ENCODE results near the gene MCL1.

The MCL1 gene

DNA sequence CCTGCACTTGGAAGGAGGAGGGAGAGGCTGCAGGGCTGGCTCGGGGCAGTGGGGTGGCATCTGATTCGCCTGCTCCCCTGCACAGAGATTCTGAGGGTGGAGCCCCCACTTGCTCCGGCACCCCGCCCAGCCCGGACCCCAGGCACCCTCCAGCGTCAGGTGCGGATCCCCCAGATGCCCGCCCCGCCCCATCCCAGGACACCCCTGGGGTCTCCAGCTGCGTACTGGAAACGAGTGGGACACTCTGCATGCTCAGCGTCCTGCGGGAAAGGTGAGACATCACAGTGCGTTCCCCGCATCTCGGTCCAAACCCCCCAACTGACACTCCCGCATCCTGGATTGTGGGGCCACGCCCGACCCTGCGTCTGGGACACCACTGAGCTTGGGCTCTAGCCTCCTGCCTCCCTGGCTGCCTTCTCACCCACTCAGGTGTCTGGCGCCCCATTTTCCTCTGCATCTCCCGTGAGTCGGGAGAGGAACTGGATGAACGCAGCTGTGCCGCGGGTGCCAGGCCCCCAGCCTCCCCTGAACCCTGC, 22.3 kb downstream of the MCL1 start:
- DNase-seq (ENCODE audit: low spot score), result no peak

DNA sequence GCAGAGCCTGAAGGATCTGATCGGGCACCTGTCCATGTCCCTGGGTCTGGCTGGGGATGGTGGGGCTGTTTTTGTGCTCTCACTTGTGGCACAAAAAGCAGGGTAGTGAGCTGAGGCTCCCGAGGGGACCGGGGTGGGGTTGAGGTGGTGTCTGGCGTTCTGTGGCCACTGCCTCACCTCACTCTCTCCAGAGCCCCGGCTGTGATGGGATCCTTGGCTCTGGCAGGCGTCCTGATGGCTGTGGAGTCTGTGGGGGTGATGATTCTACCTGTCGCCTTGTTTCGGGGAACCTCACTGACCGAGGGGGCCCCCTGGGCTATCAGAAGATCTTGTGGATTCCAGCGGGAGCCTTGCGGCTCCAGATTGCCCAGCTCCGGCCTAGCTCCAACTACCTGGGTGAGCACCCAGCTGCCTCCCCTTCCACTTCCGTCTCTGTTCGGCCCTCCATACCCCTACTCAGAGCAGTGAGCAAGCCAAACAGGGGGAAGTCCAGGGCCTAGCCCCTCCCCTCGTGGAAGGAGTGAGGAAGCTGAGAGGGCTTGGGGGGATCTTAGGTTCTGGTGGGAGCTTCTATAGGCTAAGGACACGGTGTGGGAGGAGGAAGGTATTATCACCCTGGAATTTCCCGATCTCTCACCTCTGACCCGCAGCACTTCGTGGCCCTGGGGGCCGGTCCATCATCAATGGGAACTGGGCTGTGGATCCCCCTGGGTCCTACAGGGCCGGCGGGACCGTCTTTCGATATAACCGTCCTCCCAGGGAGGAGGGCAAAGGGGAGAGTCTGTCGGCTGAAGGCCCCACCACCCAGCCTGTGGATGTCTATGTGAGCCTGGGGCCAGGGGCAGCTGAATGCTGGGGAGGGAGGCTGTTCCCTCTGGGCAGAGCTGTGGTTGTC, 23.2 kb downstream of the MCL1 start:
- no peak for DNase-seq (ENCODE audit: low spot score)

DNA sequence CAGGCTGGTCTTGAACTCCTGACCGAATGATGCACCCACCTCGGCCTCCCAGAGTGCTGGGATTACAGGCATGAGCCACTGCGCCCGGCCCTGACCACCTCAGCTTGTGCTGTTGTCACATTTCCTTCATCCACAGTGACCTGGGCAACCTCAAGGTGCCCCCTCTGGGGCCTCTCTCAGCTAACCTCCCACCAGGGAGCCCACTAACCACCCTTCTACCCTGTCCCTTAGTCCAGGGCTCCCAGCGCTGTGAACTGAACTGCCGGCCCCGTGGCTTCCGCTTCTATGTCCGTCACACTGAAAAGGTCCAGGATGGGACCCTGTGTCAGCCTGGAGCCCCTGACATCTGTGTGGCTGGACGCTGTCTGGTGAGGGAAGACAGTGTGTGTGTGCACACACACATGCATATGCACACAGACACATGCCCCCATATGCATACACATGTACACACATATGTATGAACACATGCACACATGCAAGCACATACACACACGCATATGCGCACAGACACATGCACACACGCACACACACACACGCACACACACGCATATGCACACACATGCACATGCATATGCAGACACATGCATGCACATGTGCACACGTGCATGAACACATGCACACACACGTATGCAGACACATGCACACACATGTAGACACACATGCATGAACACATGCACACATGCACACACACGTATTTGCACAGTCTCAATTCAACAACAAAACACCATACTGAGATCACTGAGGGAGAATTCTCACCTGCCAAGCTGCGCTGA, 24.0 kb downstream of the MCL1 start:
- no peak for DNase-seq (ENCODE audit: low spot score)

DNA sequence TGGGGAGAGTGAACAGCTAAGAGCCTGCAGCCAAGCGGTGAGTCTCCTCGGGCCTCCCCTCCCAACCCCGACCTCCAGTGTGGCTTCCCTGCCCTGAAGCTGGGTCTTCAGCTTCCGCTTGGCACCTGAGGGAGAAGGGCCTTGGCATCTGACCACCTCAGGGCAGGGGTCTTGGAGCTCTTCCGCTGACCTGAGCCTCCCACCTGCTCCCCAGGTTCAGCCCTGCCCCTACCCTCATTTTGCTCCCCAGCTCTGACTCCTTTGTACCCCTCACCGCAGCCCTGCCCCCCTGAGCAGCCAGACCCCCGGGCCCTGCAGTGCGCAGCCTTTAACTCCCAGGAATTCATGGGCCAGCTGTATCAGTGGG, 25.3 kb downstream of the MCL1 start:
- no peak for DNase-seq (ENCODE audit: low spot score)

DNA sequence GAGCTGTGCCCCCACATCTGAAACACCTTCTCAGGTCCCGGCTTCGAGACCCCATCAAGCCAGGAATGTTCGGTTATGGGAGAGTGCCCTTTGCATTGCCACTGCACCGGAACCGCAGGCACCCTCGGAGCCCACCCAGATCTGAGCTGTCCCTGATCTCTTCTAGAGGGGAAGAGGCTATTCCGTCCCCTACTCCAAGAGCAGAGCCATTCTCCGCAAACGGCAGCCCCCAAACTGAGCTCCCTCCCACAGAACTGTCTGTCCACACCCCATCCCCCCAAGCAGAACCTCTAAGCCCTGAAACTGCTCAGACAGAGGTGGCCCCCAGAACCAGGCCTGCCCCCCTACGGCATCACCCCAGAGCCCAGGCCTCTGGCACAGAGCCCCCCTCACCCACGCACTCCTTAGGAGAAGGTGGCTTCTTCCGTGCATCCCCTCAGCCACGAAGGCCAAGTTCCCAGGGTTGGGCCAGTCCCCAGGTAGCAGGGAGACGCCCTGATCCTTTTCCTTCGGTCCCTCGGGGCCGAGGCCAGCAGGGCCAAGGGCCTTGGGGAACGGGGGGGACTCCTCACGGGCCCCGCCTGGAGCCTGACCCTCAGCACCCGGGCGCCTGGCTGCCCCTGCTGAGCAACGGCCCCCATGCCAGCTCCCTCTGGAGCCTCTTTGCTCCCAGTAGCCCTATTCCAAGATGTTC, 25.9 kb downstream of the MCL1 start:
- no peak for DNase-seq (ENCODE audit: low spot score)

DNA sequence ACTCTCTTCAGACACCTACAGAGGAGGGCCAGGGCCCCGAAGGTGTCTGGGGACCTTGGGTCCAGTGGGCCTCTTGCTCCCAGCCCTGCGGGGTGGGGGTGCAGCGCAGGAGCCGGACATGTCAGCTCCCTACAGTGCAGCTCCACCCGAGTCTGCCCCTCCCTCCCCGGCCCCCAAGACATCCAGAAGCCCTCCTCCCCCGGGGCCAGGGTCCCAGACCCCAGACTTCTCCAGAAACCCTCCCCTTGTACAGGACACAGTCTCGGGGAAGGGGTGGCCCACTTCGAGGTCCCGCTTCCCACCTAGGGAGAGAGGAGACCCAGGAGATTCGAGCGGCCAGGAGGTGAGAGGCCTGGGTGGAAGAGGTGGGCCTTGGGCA, 26.5 kb downstream of the MCL1 start:
- no peak for DNase-seq (ENCODE audit: low spot score)

DNA sequence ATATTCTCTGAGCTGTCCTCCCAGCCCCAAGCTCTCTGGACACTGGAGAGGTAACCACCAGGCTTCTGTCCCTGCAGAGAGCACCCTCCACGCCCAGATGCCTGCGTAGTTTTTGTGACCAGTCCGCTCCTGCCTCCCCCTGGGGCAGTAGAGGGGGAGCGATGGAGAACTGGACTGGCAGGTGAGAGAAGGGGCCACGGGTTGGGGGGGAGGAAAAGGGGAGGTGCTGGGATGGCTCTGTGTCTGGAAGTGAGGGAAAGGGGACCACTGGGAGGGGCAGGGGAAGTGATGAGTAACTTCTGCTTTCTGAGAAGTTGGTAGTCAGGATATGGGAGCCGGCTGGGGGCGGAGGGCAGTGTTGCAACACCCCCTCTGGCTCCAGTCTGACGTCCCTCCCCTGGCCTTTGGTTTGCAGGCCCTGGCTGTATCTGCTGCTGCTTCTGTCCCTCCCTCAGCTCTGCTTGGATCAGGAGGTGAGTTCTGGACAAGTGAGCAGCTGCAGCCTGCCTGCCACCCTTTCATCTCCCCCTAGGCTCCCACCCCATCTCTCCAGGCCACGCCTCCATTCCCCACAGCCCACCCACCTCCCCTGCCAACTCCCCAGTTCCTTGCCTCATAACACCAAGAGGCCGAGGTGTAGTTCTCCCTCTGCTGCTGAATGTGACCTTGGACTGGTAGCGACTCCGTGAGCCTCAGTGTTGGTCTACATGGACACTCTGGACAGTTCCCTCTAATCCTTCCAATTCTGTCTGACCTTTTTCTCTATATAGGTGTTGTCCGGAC, 27.1 kb downstream of the MCL1 start:
- DNase-seq (ENCODE audit: low spot score), result no peak

DNA sequence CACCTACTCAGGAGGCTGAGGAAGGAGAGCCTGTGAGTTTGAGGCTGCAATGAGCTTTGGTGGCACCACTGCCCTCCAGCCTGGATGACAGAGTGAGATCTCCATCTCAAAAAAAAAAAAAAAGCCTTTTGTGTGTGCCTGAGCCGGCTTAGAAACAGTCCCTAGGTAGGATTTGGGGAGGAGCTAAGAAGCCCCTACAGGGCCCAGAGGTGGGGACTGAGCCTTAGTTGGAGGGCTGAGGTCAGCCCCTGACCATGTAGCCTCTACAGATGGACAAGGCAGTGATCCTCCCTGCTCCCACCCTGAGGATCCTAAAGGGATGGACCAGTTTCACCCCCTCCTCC, 27.7 kb downstream of the MCL1 start:
- DNase-seq (ENCODE audit: low spot score), result no peak

DNA sequence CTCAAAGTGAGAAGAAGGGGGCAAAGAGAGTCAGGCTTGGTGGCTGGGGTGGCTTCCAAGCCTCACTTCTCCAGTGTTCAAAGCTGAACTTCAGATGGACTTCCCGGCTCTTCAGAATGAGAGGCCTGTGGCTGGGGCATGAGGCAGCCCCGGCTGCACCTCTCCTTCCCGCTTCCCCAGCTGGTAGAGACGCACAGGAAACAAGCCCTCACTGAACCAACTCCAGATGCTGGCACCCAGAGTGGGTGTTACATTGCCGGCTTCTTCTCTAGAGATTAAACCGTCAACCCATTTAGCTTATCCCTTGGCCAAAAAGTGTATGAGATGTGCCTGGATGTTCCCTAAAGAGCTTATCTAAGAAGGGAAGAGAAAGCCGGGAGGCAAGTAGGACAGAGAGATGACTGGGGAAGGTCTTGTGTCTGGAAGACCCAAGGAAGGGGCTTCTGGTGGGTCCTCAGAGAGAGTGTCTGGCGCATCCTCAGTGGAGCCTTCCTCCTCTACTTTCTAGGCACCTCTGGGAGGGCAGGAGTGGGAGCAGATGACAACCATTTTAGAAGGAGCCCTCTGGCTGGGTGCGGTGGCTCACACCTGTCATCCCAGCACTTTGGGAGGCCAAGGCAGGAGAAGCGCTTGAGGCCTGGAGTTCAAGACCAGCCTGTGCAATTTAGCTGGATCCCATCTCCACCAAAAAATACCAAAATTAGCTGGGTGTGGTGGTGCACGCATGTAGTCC, 28.2 kb downstream of the MCL1 start:
- DNase-seq (ENCODE audit: low spot score), result no peak

DNA sequence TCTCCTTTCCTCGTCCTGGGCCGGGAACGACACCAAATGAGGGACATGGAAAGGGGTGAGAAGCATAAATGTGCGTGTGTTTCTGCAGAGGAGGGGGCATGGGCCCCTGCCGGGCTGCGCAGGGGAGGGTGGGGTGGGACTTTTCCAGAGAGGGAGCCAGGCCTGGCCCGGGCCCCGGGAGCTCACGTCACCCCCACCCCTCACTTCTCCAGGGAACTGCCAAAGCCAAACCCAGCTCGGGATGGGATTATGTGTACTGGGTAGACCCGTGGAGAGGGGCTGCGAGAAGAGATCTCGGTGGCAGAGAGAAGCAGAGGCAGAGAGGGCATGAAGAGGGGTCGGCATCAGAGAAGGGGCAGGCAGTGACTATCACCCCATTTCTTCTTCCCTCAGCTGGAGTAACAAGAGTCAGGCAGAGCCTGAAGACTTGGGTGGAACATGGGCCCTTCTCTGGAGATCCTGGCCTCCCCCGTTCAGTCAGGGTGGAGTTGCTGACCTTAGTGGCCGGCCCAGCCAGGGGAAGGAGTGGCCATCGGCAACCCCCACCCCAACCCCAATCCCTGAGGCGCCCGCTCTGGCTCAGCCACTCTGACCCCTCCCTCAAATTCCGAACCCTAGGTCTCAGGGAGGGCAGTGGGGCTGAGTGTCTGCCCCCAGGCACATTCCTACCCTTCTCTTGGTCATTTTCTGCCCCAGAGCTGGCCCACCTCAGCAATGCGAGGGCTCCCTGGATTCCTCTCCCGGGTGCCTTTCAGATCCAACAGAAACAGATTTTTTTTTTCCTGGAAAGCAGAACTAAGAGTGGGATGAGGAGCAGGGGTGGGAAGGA, 29.0 kb downstream of the MCL1 start:
- DNase-seq (ENCODE audit: low spot score), result no peak

DNA sequence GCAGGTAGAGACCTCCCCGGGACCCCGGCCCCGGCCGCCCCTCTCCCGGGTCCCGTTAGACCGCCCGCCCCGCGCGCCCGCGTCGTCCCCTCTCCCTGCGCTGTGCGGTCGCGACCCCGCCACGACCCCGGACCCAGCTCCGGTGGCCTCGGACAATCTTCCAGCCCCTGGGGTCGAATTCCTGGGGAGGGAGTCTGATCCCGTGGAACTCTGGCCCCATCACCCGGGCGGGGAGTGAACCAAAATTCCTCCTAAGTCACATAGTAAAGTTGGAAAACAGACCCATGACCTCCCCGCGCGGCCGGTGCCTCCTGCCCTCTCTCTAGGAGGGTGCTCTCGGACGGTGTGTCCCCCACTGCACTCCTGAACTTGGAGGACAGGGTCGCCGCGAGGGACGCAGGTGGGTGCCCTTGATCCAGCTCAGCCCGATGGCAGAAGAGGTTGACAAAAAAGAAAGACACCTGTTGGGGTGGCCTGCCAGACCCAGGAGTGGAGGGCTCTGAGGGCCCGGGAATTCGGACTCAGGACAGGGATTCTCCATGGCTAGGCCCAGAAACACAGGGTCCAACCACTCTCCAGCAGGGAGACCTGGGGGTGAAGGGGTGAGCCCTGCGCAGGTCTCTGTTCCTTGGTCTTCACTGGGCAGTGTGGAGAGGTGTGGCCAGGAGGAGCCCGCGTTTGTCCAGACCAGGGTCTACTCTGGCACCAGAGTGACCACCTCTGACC, 29.8 kb downstream of the MCL1 start:
- DNase-seq (ENCODE audit: low spot score), result no peak

DNA sequence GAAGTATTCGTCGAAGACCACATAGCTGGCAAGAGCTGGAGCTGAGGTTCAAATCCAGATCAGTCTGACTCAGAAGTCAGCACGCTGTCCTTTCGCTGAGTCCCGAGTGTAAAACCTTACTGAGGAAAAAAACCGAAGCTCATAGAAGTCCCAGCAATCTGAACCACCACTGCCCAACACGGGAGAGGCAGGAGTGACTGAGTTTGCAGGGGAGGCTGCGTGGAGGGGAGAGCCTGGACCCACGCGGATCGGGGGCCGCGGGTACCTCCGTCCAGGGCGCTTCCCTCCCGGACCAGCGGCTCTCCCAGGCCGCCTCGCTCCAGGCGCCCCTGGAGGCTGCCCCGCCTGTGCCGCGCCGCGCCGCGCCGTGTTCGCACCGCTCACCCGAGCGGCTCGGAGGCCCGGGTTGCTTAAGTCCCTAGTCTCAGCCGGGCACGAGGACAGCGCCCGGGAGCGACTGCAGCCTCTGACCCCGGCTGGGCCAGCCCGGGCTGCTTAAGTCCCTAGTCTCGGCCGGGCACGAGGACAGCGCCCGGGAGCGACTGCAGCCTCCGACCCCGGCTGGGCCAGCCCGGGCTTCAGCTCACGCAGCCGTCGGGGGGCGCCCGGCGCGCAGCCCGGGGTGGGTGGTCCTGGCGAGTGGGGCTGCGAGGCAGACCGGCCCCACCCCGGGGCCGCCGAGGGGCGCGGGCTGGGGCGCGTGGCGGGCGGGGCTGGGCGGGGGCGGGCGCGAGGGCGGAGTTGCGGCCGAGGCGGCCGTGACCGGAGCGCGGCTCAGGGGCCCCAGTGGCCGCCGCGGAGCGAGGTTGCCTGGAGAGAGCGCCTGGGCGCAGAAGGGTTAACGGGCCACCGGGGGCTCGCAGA, 30.5 kb downstream of the MCL1 start, which contains the start of gene ADAMTSL4:
TSS of gene ADAMTSL4 (plus strand) at position 777 of the 864 bp plus-strand sequence. CDS start 2,881 bp downstream, outside the sequence.
- peak; percentile 35 for DNase-seq (ENCODE audit: low spot score)

DNA sequence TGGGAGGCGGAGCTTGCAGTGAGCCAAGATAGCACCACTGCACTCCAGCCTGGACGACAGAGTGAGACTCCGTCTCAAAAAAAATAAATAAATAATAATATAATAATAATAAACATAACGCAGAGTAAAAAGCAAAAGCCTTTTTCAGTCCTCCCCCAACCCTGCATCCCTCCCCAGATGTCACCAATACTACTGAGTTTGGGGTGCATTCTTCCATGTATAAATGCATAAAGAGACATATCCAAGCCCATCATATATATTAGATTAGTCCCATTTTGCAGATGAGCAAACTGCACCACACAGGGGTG, 31.1 kb downstream of the MCL1 start:
- no peak for DNase-seq (ENCODE audit: low spot score)

DNA sequence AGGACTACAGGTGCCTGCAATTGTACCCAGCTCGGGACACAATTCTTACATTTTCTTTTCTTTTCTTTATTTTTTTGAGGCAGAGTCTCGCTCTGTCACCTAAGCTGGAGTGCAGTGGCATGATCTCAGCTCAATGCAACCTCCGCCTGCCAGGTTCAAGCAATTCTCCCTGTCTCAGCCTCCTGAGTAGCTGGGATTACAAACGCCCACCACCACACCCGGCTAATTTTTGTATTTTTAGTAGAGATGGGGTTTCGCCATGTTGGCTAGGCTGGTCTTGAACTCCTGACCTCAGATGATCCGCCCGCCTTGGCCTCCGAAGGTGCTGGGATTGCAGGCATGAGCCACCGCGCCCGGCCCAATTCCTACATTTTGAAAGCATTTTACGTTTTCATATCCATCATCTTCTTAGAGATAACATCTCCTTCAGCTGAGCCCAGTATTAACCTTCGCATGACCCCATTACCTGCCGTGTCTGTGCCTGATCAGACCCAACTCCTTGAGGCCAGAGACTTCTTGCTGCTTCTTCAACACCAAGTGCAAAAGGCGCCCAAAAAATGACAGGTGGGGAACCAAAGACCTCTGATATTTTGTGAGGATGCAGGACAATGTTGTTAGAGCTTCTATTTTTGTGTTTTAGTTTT, 33.0 kb downstream of the MCL1 start:
- DNase-seq (ENCODE audit: low spot score), result no peak

DNA sequence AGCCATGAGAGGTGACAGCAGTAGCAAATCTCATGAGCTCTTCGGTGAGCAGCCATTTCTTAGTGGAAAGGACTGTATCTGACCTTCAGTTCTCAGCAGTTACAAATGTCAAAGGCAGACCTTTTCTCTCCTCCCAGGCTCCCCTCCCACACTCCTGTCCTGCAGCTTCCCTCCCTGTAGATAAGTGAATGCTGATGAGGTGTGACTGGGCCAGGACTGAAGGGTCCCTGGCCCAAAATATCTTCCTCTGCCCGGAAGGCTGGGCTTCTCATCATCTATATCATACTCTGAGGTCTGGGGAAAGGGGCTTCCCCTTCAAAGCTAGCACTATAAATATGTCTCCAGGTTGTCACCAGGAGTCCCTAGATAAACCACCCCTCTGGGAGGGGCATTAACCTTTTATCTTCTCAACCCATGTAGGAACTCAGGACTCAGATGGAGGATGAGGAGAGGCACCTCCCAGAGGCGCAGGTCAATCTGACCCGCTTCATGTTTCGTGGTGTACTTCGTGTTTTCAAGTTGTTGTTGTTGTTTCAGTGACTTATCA, 33.9 kb downstream of the MCL1 start:
- peak; percentile 57 for DNase-seq (ENCODE audit: low spot score)

DNA sequence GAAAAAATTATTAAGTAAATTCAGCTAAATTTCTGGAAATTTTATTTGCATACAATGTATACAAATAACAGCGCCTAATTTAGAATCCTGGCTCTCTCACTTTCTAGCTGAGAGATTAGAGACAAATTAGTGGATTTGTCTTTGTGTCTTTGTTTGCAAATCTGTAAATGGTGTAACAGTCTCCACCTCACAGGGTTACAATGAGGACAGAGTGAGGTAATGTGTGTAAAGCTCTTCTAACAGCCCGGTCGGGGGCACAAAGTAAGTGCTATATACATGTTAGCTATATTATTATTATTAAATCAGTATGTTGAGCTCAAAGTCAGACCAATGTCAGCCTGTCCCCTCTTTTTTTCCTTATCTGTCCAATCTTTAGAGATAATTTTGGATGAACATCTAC, 35.2 kb downstream of the MCL1 start:
- DNase-seq (ENCODE audit: low spot score), result no peak

DNA sequence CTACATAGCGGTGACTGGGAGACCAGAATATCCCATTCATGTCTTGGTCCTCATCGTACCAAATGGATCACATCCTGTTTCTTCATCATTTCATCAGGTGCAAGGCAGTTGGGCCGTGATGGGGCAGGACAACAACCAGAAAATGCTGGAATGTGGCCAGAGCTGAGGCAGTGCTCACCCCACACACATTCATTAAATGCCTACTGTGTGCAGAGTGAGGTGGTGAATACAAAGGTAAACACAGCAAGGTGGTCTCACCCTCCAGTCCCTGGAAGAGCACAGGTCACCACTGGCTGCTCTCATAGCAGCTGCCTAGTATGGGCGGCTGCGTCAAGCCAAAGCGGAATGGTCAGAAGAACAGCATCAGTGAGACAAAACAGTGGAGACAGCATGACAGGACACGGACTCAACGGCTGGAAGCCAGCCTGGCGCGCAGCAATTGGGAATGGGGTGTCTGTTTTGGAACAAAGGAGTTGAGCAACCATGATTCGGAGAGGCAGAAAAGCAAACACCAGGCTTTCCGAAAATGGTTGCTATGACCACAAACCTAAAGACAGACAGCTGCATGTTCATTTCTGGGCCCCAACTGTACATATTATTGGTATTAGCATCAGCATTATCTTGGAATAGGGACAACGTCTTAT, 35.8 kb downstream of the MCL1 start:
- no peak for DNase-seq (ENCODE audit: low spot score)

Measured in hematopoietic multipotent progenitor cell treated with erythropoietin and hydrocortisone succinate and interleukin-3 and kit ligand, for 17 days (in vitro differentiated cells).